GM18511 (cell line): Measurements from ENCODE around the gene FGF12.
A peak's percentile ranks its signal among the peaks of the same experiment; 100 is the strongest.
"Not testable (repeated sequence)": the region's sequence is repeated elsewhere in the genome, so short reads cannot be mapped to it uniquely, and the experiment has no call there.

Experiments
- ATAC-seq: cut with Tn5 transposase; IDR thresholded peaks from one replicate; pipeline ENCODE4 v1.9.1; 2021; ENCODE audit warnings: mild to moderate bottlenecking, moderate library complexity; ENCODE audit not compliant: unreplicated experiment

The FGF12 gene

DNA sequence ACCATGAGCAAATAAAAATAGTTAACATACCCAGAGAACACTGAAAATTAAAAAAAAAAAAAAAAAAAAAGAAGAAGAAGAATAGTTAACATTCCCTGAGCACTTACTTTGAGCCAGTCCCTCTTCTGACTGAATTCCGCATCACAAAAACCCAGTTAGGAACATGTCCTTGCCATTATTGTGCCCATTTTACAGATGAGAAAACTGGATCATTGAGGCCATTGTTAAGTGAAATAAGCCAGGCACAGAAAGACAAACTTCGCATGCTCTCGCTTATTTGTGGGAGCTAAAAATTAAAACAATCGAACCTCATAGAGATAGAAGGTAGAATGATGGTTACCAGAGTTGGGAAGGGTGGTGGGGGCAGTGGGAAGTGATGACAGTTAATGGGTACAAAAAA lies 119.5 kb downstream of the FGF12 start:
- ATAC-seq: no peak

DNA sequence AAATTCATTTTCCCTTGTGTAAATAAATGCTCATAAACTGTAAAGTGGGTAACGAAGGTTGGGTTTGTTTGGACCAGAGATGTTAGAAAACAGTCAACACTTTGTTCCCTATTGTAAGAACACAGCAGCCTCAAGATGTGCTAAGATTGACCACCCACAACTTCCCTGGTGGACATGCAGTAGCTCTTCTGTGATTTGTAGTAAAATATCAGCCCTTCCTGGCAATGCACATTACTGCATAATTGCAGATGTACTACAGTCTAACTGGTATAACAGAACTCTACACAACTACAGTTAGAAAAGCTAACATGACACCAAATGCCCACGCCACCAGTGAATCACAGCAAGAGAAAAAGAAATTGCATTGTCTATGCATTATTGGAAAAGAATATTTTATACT lies 129.4 kb downstream of the FGF12 start:
- no peak for ATAC-seq

DNA sequence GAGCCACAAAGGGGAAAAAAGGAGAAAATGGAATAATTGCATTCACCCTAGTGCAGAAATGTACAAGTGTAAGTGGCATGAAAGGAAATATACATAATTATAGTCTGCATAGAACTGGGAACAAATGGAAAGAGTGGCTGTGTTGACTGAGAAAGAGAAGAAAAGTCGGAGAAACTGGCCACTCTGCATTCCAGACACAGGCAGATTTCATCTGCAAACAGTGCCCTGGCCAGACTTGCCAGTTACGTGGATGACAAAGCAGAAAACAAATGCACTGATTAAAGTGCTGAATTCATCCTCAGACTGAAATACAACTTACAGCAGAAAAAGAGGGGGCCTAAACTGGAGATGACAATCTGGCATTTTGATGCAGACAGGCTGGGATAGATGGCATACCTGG lies 129.8 kb downstream of the FGF12 start:
- ATAC-seq: no peak

DNA sequence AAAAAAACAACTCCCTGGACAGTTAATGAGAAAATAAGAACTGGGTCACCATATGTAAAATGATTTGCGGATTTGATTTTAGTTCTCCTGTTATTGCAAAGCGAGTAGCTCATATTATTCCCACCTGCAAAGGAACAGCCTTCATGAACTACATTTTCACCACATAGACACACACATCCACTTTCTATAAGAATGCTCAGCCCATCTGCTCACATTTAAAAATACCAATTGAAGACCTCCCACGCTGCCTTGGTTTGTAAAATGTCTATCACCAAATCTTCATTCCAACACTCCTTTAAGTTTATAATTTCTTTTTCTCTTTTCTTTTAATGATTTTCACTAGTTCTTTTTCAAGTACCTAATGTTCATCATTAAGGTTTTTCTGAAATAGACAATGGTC lies 148.6 kb downstream of the FGF12 start:
- ATAC-seq: no peak

DNA sequence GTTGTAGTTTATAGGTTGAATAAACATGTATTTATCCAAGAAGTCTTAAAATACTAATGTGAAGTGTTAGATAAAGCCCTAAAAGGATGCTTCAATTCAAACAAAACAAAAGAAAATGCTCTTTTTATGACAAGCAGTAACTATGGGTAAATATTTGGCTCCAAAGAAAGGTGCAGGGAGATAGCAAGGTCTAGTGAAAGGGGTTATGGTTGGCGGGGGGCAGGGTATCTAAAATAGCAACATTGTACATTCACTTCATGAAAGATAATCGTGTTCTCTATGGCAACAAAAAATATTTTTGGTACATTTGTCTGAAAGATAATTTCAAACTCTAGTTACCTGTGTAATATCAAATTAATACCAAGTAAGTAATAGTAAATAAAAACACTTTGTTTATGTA lies 149.5 kb downstream of the FGF12 start:
- no peak for ATAC-seq

DNA sequence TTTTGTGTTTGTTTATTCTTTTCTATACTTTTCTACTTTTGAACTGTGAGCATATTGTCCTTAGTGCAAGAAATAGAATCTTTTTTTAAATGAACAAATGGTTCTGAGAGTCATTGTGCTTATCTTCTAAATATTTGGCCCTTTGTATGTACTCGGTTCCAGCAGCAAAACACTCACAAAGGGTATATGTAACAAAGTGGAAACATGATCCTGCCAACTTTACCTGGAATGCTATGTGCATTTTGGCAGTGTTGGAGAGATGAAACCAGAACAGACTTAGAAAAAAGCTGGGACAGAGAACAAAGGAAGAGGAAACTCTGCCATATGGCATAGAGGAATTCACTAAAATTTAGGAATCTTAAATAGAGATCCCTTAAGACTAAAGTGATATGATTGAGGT lies 150.1 kb downstream of the FGF12 start:
- no peak for ATAC-seq

DNA sequence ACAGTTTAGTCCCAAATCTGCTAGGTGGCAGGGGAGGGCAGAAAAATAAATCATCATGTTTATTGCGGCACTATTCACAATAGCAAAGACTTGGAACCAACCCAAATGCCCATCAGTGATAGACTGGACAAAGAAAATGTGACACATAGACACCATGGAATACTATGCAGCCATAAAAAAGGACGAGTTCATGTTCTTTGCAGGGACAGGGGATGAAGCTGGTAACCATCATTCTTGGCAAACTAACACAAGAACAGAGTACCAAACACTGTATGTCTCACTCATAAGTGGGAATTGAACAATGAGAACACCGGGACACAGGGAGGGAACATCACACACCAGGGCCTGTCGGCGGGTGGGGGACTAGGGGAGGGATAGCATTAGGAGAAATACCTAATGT lies 150.6 kb downstream of the FGF12 start:
- not testable (repeated sequence) for ATAC-seq

DNA sequence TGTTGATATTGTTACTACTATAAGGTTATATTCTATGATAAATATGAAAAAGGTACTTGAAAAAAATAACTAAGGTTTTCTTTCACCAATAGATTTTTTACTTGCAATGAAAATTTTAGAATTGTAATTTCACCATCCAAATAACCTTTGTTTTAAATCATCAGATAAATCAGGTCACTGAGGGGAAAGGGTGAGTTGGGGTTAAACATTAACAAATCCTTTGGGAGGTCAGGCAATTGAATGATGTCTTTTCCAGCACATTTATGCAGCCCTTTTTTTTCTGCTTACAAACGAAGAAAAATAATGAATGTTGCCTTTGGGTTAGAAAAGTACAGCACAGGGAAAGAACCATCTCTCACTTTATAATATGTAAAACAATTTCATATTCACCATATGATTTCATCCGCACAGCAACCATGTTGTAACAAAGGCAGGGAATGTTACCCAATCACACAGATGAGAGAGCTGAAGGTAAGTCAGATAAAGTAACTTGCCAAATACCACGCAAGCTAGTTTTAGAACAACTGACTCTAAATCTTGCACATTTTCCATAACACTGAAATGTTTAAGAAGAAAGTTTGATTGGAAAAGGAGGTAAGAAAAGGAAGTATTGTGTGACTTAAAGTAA lies 151.3 kb downstream of the FGF12 start:
- ATAC-seq: no peak

DNA sequence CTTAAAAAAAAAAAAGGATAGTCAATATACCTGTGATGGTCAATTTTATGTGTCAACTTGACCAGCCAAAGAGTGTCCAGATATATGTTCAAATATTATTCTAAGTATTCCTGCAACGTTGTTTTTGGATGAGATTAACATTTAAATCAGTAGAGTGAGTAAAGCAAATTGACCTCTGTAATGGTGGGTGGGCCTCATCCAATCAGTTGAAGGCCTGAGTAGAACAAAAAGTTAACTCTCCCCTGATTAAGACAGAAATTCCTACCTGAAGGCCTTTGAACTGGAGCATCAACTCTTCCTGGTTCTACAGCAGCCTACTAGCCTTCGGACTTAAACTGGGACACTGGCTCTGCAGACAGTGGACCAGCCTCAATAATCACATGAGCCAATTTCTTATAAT lies 154.1 kb downstream of the FGF12 start:
- ATAC-seq: no peak

DNA sequence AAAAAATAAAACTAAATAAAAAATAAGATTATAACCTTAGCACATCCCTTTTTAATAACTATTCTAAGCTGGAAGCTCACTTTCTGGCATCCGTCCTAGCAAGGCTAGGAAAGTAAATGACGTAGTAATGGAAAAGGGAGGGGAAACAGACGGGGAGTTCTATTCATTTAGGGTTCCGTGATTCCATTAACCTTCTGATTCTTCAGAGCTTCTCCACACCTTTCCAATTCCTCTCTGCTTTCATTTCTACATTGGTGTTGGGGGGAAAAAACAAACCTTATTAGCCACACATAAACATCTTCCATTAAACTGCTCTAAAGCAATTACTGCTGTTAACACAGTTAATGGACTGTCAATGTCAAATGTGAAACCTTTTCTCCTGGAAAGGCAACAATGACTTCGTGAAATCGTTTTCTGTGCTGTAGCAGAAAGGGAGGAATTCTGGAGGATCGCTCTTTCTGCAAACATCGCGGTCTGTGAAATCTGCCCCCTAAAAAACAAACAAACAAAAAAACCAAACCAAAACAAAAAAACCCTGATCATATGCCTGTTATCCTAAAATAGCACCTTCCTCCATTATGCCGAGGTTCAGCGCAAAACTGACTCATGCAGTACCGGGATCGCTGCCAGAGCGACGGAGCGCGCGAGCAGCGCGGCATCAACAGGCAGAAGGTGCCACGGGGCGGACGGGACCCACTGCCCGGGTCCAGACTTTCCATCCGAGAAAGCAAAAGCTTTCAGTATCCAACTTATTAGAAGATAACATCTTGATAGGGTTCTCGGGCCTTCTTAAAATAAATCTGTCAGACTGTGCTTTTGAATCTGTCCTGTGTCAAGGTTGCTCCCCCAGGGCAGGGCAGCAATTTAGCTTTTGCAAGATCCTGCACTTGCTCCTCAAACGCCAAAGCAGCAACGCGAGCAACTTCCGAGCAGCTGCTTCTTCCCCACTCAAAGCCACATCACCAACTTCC lies 156.2 kb downstream of the FGF12 start:
- ATAC-seq: no peak

DNA sequence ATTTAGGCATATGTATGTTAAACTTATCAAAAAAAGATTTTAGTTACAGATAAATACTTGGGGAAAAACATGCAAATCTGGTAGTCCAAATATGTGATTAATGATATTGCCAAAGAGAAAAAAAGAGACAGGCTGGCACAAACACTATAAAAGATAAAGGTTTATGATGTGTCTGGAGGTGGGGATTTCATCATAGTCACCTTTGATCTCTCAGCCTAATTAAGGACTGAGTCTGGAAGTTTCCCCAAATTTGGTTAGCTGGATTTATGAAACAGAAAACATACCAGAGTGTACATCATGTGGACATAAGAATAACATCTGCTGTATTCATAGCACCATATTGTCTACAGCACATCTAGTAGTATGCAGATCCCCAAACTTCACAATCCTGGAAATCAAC lies 157.0 kb downstream of the FGF12 start:
- ATAC-seq: no peak

DNA sequence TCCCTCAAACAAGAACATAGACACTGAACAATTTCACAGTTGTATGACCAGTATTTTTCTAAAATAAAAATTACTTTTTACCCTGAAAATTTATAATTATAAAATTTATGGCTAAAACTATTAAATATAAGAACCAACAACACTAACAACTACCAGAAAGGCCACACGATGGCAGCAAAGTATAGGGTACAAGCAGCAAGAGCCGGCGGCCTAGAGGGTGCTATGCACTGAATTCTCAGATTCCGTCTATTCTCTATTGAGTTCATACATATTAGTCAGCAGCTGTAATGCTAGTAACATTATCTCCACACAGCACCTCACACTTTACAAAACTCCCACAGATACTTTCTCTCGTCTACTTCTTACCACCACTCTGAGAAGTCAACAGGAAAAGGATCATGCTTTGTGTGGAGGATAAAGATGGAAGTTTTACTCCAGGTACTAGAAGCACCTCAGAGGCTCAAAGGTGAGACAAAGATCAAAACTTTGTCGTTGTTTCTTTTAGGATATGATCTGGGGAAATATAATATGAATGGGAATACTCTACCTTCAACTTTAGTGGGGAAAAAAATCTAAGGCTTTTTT lies 160.5 kb downstream of the FGF12 start:
- peak; percentile 88 for ATAC-seq

DNA sequence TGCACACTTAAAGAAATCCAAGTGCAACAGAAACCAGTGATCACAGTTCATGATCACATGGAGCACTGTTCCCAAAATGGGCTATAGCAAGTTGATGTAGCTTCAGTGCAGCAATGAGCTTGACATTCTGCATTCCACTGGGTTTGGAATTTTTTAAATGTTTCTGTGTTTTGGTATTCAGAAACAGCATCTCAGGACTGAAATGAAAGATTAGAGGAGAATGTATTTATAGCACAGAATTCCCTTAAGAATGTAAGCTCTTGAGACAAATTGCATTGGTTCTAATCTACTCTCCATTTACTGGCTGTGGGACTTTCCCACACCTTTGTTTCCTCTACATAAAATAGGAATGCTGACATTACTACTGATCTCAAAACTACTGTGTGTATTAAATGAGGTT lies 162.7 kb downstream of the FGF12 start:
- no peak for ATAC-seq

DNA sequence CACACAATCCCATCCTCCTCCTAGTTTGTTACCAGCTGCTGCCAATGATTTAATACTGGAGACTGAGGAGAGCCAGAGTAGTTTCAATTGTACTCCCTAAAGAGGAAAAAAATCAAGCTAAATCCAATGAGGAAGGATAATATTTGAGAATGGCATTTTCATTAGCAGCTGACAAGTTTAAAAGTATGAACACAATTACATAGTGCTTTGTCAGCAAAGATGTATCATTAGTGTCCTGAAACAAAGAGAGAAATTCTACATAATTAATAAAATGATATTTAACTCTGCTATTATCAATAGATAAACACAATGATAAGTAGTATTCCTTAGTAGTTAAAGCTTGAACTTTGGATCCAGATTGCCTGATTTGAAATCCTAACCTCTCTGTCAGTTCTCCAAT lies 163.9 kb downstream of the FGF12 start:
- ATAC-seq: no peak

DNA sequence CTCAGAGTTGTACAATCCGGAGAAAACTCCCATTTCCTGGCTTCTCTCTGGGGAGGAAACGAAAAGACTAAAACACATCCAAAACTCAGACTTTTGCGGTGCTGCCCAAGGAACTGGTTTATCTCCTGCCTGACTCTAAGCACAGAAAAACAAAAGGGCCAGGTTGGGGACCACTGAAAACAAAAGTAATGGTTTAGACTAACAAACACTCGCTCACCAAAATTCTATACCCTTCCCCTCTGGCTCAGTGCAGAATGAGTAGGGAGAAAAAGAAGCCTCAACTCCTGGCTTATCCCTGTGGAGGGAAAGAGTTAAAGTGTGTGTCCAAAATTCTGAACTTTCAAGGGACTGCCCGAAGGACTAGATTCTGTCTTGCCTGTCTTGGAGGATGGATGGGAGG lies 173.6 kb downstream of the FGF12 start:
- no peak for ATAC-seq

DNA sequence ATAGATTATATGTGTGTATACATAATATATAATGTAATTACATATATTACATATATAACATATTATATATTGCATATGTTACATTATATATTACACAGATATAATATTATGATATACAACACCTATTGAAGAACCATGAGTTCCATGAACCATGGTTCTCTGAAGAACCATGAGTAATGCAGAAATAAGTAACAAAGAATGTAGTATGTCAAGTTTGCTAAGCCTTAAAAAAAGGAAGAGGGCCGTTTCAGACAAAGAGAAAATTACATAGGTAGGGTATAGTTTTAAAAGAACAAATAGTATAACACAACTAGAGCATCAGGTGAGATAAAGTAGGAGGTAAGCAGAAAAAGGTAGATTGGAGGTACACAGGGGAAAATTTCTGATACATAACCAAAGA lies 177.0 kb downstream of the FGF12 start:
- no peak for ATAC-seq

DNA sequence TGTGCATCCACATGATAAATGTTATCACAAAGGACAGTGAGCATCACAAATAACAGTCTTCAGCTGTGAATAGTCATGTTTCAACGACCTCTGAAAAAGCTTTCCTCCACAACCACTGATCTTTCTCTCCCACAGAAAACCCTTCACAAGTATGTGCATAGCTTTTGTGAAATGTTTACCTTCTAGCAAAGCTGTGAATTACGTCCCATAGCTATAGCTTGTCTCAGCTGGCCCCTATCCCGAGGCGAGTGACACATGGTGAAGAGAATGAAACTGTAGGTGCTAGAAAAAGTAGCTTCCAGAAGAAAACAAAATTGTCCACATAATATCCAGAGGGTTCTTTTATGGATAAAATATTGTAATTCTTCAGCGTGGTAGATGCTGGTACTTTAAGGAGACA lies 182.0 kb downstream of the FGF12 start:
- no peak for ATAC-seq

DNA sequence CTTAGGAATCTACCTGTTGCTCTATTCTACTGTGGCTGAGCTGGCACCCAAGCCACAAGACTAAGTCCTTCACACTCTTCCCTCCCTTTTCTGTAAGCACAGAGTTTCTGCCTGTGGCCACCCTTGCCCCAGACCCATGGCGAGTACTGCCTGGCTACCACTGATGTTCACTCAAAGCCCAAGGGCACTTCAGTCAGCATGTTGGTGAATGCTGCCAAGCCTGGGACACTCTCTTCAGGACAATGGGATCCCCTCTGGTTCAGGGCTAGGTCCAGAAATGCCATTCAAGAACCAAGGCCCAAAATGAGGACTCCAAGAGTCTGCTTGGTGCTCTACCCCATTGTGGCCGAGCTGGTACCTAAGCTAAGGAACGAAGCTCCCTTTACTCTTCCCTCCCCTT lies 184.2 kb downstream of the FGF12 start:
- ATAC-seq: no peak

DNA sequence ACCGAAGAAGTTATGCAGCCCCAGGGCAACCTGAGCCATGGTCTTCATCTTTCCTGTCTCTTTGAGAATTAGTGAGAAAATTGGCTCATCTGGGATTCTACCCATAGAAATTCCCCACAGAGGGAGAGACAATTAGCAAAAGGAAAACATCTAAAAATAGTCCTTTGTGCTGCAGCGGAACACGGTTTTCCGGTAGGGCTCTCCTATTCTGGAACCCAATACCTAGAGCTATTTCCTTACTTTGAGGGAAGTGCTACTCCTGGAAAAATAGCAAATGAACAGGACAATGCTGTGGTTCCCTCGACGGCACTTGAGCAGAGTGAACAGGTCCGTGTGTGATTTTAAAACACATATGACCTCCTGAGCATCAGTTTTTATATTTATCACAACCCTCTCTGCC lies 210.5 kb downstream of the FGF12 start:
- ATAC-seq: no peak

DNA sequence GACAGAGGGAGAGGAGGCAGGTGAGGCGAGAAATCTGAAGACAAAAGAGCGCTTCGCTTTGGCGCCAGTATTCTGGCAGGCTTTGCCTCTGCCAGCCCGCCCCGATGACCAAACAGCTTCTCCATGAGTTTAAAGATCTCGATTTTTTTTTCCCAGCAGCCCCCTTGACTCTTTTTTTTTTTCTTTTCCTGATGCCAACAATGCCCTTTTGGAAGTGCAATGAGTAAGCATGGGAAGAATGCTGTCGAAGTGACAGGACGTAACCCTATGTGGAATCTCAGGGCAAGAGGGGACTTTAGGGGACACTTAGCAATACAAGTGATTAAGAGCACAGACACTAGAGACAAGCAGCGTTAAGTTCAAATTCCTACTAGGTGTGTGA lies 211.7 kb downstream of the FGF12 start:
- ATAC-seq: no peak

DNA sequence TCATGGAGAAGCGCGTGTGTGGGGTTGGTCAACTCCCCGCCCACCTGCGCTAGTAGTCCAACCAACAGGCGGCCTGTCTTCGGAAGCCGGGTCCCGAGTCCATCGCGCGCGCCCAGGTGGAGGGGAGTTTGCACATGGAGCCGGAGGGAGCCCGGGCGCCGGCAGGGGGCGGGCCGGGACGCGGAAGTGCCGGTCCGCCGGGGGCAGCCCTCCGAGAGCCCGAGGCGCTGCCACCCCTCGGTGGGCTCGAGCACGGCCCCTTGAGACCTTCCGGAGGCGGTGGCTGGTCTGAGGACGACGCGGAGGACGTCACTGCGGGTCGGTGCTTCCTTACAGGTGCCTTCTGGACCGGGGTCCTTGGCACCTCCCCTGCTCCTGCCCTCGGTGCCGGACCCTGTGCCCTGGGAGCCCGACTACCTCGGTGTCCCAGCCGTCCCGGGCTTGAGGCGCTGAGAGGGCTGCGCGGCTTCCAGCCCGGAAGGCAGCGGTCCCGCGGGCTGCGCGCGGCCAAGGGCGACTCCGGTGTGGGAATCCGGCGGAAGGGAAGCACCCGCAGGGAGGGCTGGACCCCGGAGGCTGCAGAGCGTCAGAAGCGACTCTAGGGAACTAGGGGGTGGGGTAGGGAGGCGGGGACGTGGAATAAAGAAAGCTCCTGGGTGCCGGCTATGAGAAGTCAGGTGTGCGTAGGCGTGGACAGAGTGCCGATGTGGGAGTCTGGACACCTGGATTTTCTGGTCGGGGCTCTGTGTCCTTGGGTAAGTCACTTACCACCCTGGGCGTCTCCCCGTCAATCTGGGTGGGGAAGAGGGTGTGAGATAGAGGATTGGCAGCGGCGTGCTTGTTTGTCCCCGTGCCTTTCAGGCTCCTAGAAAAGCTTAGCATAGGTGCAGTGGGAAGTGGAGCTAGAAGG lies 212.3 kb downstream of the FGF12 start:
- no peak for ATAC-seq
